BLaER1 (cell line): ENCODE data around the gene CSRP2.

Experiments used
- H3K27ac ChIP-seq: shearing (Covaris generic); formaldehyde crosslinking; 2 replicates; pipeline ENCODE4 v1.8.1; 2022
- H3K27me3 ChIP-seq: shearing (Covaris generic); formaldehyde crosslinking; 2 replicates; pipeline ENCODE4 v1.8.1; 2022
- H3K36me3 ChIP-seq: shearing (Covaris generic); formaldehyde crosslinking; 2 replicates; pipeline ENCODE4 v1.8.1; 2022
- H3K4me1 ChIP-seq: shearing (Covaris generic); formaldehyde crosslinking; 2 replicates; pipeline ENCODE4 v1.8.1; 2022
- H3K4me2 ChIP-seq: shearing (Covaris generic); formaldehyde crosslinking; 2 replicates; pipeline ENCODE4 v1.8.1; 2022
- H3K4me3 ChIP-seq: shearing (Covaris generic); formaldehyde crosslinking; 2 replicates; pipeline ENCODE4 v1.8.1; 2022
- H3K9ac ChIP-seq: shearing (Covaris generic); formaldehyde crosslinking; 2 replicates; pipeline ENCODE4 v1.8.1; 2022
- H3K9me3 ChIP-seq: shearing (Covaris generic); formaldehyde crosslinking; 2 replicates; pipeline ENCODE4 v1.8.1; 2022
- H4K20me1 ChIP-seq: shearing (Covaris generic); formaldehyde crosslinking; 2 replicates; pipeline ENCODE4 v1.8.1; 2022
- Cebpa-rat ChIP-seq: shearing (Covaris generic); IDR thresholded peaks from 2 replicates; pipeline ENCODE4 v1.8.1; 2022

CSRP2 gene

GRCh38 chr12:76836633-76837032, 42.2 kb downstream of the CSRP2 start:
- H3K36me3 ChIP-seq = peaks cover 30% of the 10 kb centered on the region
- H3K9ac ChIP-seq = no peak overlapping the region
- no peak for TF ChIP-seq Cebpa-rat
- H3K27ac ChIP-seq = no peak overlapping the region
- no peaks in the 10 kb centered on the region for H3K4me1 ChIP-seq
- no peaks in the 10 kb centered on the region for H3K27me3 ChIP-seq
- H3K9me3 ChIP-seq = peaks cover 12% of the 10 kb centered on the region
- H4K20me1 ChIP-seq = no peaks in the 10 kb centered on the region
- no peak overlapping the region for H3K4me3 ChIP-seq
- no peak overlapping the region for H3K4me2 ChIP-seq

DNA sequence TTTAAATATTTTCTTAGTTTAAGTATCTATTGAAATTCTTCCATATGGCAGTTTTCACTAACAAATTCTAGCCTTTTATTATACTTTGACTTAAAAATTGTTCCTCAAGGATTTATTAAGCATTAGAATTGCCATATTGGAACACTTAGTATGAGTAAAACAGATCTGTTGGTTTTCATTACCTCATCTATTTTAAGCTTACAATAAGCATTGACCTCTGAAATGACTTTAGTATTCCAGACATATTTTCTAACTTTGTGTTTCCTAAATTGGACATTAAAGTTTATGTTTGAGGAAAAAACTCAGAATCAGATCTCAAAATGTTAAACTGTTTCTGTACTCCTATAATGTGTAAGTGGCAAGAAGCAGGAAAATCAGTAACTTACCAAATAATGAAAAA, 48.4 kb downstream of the CSRP2 start:
- no peak overlapping the region for H3K4me2 ChIP-seq
- TF ChIP-seq Cebpa-rat = no peak
- H3K27me3 ChIP-seq = no peaks in the 10 kb centered on the region
- no peak overlapping the region for H3K9ac ChIP-seq
- H3K27ac ChIP-seq = no peak overlapping the region
- H4K20me1 ChIP-seq = no peaks in the 10 kb centered on the region
- peaks cover 17% of the 10 kb centered on the region for H3K9me3 ChIP-seq
- H3K4me3 ChIP-seq = no peak overlapping the region
- H3K4me1 ChIP-seq = no peaks in the 10 kb centered on the region
- H3K36me3 ChIP-seq = peaks cover 52% of the 10 kb centered on the region

DNA sequence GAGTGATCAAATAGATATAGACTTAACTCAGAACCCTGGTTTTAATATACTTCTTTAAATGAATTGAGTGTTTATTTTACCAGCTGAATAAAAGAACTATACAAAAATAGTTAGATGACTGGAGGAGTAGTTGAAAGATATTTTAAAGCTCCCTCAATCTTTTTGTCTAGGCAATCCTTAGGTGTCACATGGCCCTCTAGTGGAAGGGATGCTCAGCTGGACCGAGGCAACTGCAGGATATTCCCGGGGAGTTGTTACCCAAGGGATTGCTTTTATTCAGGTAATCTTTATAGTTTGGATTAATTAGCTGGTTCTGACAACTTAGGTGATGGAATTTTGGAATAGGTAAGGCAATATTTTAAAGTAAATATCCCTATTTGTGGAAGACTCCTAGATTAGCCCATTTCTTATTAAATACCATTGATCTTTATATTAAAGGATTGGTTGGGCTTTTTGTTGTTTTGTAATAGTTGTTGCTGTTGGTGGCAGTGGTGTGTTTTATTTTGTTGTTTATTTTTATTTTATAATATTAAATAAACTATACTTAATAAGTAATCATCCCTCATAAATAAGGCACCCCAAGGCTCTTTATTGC, 57.8 kb downstream of the CSRP2 start:
- Histone ChIP-seq H4K20me1 (no peaks in the 10 kb centered on the region), H3K4me1 (no peaks in the 10 kb centered on the region), H3K9ac (no peak overlapping the region), H3K4me3 (no peak overlapping the region), H3K36me3 (peaks cover 24% of the 10 kb centered on the region), H3K27ac (no peak overlapping the region), H3K9me3 (no peaks in the 10 kb centered on the region), H3K27me3 (no peaks in the 10 kb centered on the region), H3K4me2 (no peak overlapping the region)
- TF ChIP-seq Cebpa-rat = no peak

GRCh38 chr12:76813972-76814371, 64.8 kb downstream of the CSRP2 start:
- H3K9ac ChIP-seq = no peak overlapping the region
- H3K36me3 ChIP-seq = peaks cover 36% of the 10 kb centered on the region
- H3K4me2 ChIP-seq = no peak overlapping the region
- no peaks in the 10 kb centered on the region for H3K9me3 ChIP-seq
- no peak overlapping the region for H3K27ac ChIP-seq
- H4K20me1 ChIP-seq = no peaks in the 10 kb centered on the region
- H3K27me3 ChIP-seq = no peaks in the 10 kb centered on the region
- H3K4me3 ChIP-seq = no peak overlapping the region
- no peak for TF ChIP-seq Cebpa-rat
- no peaks in the 10 kb centered on the region for H3K4me1 ChIP-seq

- no peaks in the 10 kb centered on the region for H4K20me1 ChIP-seq
- no peak overlapping the region for H3K4me2 ChIP-seq
- no peak overlapping the region for H3K9ac ChIP-seq
- no peak for TF ChIP-seq Cebpa-rat
- no peaks in the 10 kb centered on the region for H3K27me3 ChIP-seq
- H3K4me1 ChIP-seq = no peaks in the 10 kb centered on the region
- H3K9me3 ChIP-seq = no peaks in the 10 kb centered on the region
- no peak overlapping the region for H3K4me3 ChIP-seq
- no peak overlapping the region for H3K27ac ChIP-seq
- peaks cover 35% of the 10 kb centered on the region for H3K36me3 ChIP-seq
Measured at GRCh38 chr12:76813265-76813664, 65.6 kb downstream of the CSRP2 start.

DNA sequence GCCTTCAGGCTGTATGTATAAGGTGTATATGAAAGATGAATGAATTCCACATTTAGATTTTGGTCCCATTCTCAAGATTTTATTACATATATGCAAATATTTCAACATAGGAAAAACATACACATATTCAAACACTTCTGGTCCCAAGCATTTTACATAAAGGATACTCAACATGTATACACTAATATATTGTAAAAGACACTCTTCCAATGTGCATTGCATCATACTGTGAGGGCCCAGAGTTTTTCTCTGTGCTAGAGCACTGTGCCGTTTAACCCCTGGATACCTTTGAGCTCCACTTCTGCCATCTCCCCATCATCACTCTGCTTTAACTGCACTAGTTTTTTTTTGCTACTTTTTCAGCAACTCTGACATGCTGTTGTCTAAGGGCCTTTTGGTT, 66.8 kb downstream of the CSRP2 start:
- peaks cover 47% of the 10 kb centered on the region for H3K36me3 ChIP-seq
- TF ChIP-seq Cebpa-rat = no peak
- H3K4me1 ChIP-seq = no peaks in the 10 kb centered on the region
- no peak overlapping the region for H3K27ac ChIP-seq
- no peaks in the 10 kb centered on the region for H3K9me3 ChIP-seq
- H3K4me3 ChIP-seq = no peak overlapping the region
- no peak overlapping the region for H3K4me2 ChIP-seq
- no peaks in the 10 kb centered on the region for H3K27me3 ChIP-seq
- H4K20me1 ChIP-seq = no peaks in the 10 kb centered on the region
- H3K9ac ChIP-seq = no peak overlapping the region

GRCh38 chr12:76810671-76811419, 68.0 kb downstream of the CSRP2 start:
- Histone ChIP-seq H3K4me1 (no peaks in the 10 kb centered on the region), H3K27ac (no peak overlapping the region), H4K20me1 (no peaks in the 10 kb centered on the region), H3K27me3 (no peaks in the 10 kb centered on the region), H3K9me3 (no peaks in the 10 kb centered on the region), H3K4me3 (no peak overlapping the region), H3K4me2 (no peak overlapping the region), H3K9ac (no peak overlapping the region), H3K36me3 (peaks cover 58% of the 10 kb centered on the region)
- TF ChIP-seq Cebpa-rat = no peak
